GM12873 (cell line): ENCODE data around the gene CAPN8.

Source experiments
- CTCF ChIP-seq: IDR thresholded peaks from 2 replicates; pipeline ENCODE4 v1.5.1; 2012; ENCODE audit warnings: low read depth, mild to moderate bottlenecking, moderate library complexity, low read length, control low read depth; ENCODE audit not compliant: insufficient read depth; ENCODE audit errors: missing control alignments

CAPN8 gene

GRCh38 chr1:223695941-223696340 is 30.4 kb upstream of the CAPN8 start:
- no peak for TF ChIP-seq CTCF

GRCh38 chr1:223695014-223695548 is 29.6 kb upstream of the CAPN8 start:
- no peak for TF ChIP-seq CTCF

- no peak for TF ChIP-seq CTCF
Observed at GRCh38 chr1:223691121-223691520, 25.6 kb upstream of the CAPN8 start.

GRCh38 chr1:223684488-223684792 is 18.9 kb upstream of the CAPN8 start:
- TF ChIP-seq CTCF = no peak

GRCh38 chr1:223683586-223684487 is 18.3 kb upstream of the CAPN8 start:
- peak; percentile 72 for TF ChIP-seq CTCF

- TF ChIP-seq CTCF = no peak
Observed at GRCh38 chr1:223682502-223682901, 17.0 kb upstream of the CAPN8 start.

GRCh38 chr1:223680188-223680587 is 14.7 kb upstream of the CAPN8 start:
- TF ChIP-seq CTCF = no peak
